Neural cell (in vitro differentiated cells): ENCODE data around the gene ARMH3. TPM values are rescaled to one million over a fixed set of nuclear protein-coding genes. Genes with fewer than 3 reads are reported as not detected.
"Not testable (repeated sequence)": the region's sequence is repeated elsewhere in the genome, so short reads cannot be mapped to it uniquely, and the experiment has no call there.

Source experiments
- H2AFZ ChIP-seq: fragments of 200-600, 300-800 bp; sonication (generic), shearing (Covaris generic); 2 replicates; pipeline ENCODE4 v1.6.0; 2014; ENCODE audit warnings: low read depth, mild to moderate bottlenecking, antibody characterized with exemption, low read length, moderate library complexity
- H3F3A ChIP-seq: fragments of 200-600 bp; shearing (Covaris generic); 2 replicates; pipeline ENCODE4 v1.6.1; 2016; ENCODE audit warnings: mild to moderate bottlenecking, moderate library complexity, mixed read lengths, antibody characterized with exemption, low read length; ENCODE audit not compliant: insufficient read depth, poor library complexity, severe bottlenecking
- H3K27ac ChIP-seq: fragments of 200-600, 300-800 bp; sonication (generic), shearing (Covaris generic); 2 replicates; pipeline ENCODE4 v1.5.1; 2014; ENCODE audit warnings: mild to moderate bottlenecking, low read length, moderate library complexity
- H3K27me3 ChIP-seq: fragments of 300-800, 200-600 bp; sonication (generic), shearing (Covaris generic); 2 replicates; pipeline ENCODE4 v1.6.0; 2014; ENCODE audit warnings: mild to moderate bottlenecking, low read depth, low read length, moderate library complexity; ENCODE audit not compliant: insufficient read depth
- H3K36me3 ChIP-seq: fragments of 300-800, 200-600 bp; sonication (generic), shearing (Covaris generic); 2 replicates; pipeline ENCODE4 v1.5.1; 2014; ENCODE audit warnings: mild to moderate bottlenecking, antibody characterized with exemption, low read length, moderate library complexity; ENCODE audit not compliant: insufficient read depth
- H3K4me2 ChIP-seq: fragments of 300-800, 200-600 bp; sonication (generic), shearing (Covaris generic); 2 replicates; pipeline ENCODE4 v1.6.0; 2014; ENCODE audit warnings: mild to moderate bottlenecking, low read length
- H3K4me3 ChIP-seq: fragments of 300-800, 200-600 bp; sonication (generic), shearing (Covaris generic); 2 replicates; pipeline ENCODE4 v1.5.1; 2014; ENCODE audit warnings: mild to moderate bottlenecking, low read length, moderate library complexity
- H3K79me2 ChIP-seq: fragments of 200-600 bp; shearing (Covaris generic); replicated peaks from 2 replicates; pipeline ENCODE4 v1.6.0; 2014; ENCODE audit warnings: mild to moderate bottlenecking, low read length, moderate library complexity; ENCODE audit not compliant: insufficient read depth
- H3K9ac ChIP-seq: fragments of 300-800, 200-600 bp; sonication (generic), shearing (Covaris generic); 2 replicates; pipeline ENCODE4 v1.6.1; 2016; ENCODE audit warnings: mild to moderate bottlenecking, low read length, mixed read lengths
- H3K9me2 ChIP-seq: fragments of 200-600 bp; shearing (Covaris generic); 2 replicates; pipeline ENCODE4 v1.6.1; 2016; ENCODE audit warnings: mild to moderate bottlenecking, low read length, mixed read lengths; ENCODE audit not compliant: insufficient read depth
- H3K9me3 ChIP-seq: fragments of 200-600, 300-800 bp; sonication (generic), shearing (Covaris generic); 2 replicates; pipeline ENCODE4 v1.6.1; 2016; ENCODE audit warnings: mild to moderate bottlenecking, mixed run types, low read length, moderate library complexity, mixed read lengths
- H4K20me1 ChIP-seq: fragments of 200-600 bp; shearing (Covaris generic); 2 replicates; pipeline ENCODE4 v1.6.1; 2016; ENCODE audit warnings: mild to moderate bottlenecking, mixed run types; ENCODE audit not compliant: insufficient read depth
- EP300 ChIP-seq: fragments of 450-650 bp; conservative IDR thresholded peaks from 2 replicates; pipeline ENCODE4 v1.6.1; 2014; ENCODE audit warnings: antibody characterized with exemption, mild to moderate bottlenecking, moderate library complexity; ENCODE audit not compliant: poor library complexity, severe bottlenecking
- EZH2 ChIP-seq: fragments of 200-600, 300-800 bp; shearing (Covaris generic), sonication (generic); IDR thresholded peaks from 2 replicates; pipeline ENCODE4 v1.6.1; 2014; ENCODE audit warnings: antibody characterized with exemption, low read length, borderline replicate concordance, mild to moderate bottlenecking; ENCODE audit not compliant: insufficient read depth, poor library complexity, severe bottlenecking
- MXI1 ChIP-seq: fragments of 450-650 bp; conservative IDR thresholded peaks from 2 replicates; pipeline ENCODE4 v1.6.1; 2014; ENCODE audit warnings: antibody characterized with exemption, mild to moderate bottlenecking; ENCODE audit not compliant: poor library complexity, severe bottlenecking
- POLR2AphosphoS5 ChIP-seq: IDR thresholded peaks from 2 replicates; pipeline ENCODE4 v1.6.1; 2012
- RAD21 ChIP-seq: fragments of 450-650 bp; conservative IDR thresholded peaks from 2 replicates; pipeline ENCODE4 v1.6.1; 2014; ENCODE audit warnings: antibody characterized with exemption, mild to moderate bottlenecking, moderate library complexity
- SMC3 ChIP-seq: fragments of 450-650 bp; conservative IDR thresholded peaks from 2 replicates; pipeline ENCODE4 v1.6.1; 2014; ENCODE audit warnings: antibody characterized with exemption, mild to moderate bottlenecking, moderate library complexity; ENCODE audit not compliant: poor library complexity
- TAF1 ChIP-seq: IDR thresholded peaks from 2 replicates; pipeline ENCODE4 v1.6.1; 2012; ENCODE audit warnings: low read depth
- polyA plus RNA-seq: library from polyadenylated mRNA; depleted of rRNA; stranded (reverse); fragments of >200 nt; gene quantifications from 2 replicates; pipeline ENCODE4 v1.2.3, GENCODE V29; 2014
- TF ChIP-seq, protein P1 (sequence below): fragments of 450-650 bp; IDR thresholded peaks from 2 replicates; pipeline ENCODE4 v1.5.1; 2014; ENCODE audit warnings: antibody characterized with exemption, mild to moderate bottlenecking, moderate library complexity; ENCODE audit not compliant: poor library complexity, severe bottlenecking
- TF ChIP-seq, protein P2 (sequence below): IDR thresholded peaks from 2 replicates; pipeline ENCODE4 v1.6.1; 2012; ENCODE audit warnings: borderline replicate concordance

Gene ARMH3
- polyA plus RNA-seq, 1 donor from 2014 or later = 13.4 TPM

DNA sequence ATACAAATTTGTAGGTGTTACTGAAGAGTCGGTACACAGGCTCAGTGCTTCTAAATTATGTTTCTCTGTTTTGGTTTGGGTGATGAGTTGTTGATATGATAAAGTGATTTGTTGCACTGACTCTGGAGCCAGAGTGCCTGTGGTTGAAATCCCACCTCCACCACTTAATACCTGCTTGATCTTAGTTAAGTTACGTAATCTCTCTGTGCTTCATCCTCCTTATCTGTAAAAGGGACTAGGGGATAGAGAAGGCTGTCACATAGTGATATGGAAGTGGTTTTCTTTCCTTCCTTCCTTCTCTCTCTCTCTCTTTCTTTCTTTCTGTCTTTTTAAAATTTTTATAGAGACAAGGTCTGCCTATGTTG is 8.5 kb upstream of the ARMH3 start:
- H3K4me3 ChIP-seq = peak overlapping the region; percentile 90
- no peaks in the 10 kb centered on the region for H3K9me2 ChIP-seq
- no peak overlapping the region for H3K4me2 ChIP-seq
- H3K27ac ChIP-seq = no peak overlapping the region
- TF ChIP-seq SMC3 (no peak), POLR2AphosphoS5 (no peak), TAF1 (no peak), EZH2 (no peak), EP300 (no peak), RAD21 (no peak), MXI1 (no peak)
- TF ChIP-seq, protein P1, sequence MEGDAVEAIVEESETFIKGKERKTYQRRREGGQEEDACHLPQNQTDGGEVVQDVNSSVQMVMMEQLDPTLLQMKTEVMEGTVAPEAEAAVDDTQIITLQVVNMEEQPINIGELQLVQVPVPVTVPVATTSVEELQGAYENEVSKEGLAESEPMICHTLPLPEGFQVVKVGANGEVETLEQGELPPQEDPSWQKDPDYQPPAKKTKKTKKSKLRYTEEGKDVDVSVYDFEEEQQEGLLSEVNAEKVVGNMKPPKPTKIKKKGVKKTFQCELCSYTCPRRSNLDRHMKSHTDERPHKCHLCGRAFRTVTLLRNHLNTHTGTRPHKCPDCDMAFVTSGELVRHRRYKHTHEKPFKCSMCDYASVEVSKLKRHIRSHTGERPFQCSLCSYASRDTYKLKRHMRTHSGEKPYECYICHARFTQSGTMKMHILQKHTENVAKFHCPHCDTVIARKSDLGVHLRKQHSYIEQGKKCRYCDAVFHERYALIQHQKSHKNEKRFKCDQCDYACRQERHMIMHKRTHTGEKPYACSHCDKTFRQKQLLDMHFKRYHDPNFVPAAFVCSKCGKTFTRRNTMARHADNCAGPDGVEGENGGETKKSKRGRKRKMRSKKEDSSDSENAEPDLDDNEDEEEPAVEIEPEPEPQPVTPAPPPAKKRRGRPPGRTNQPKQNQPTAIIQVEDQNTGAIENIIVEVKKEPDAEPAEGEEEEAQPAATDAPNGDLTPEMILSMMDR = no peak
- TF ChIP-seq, protein P2, sequence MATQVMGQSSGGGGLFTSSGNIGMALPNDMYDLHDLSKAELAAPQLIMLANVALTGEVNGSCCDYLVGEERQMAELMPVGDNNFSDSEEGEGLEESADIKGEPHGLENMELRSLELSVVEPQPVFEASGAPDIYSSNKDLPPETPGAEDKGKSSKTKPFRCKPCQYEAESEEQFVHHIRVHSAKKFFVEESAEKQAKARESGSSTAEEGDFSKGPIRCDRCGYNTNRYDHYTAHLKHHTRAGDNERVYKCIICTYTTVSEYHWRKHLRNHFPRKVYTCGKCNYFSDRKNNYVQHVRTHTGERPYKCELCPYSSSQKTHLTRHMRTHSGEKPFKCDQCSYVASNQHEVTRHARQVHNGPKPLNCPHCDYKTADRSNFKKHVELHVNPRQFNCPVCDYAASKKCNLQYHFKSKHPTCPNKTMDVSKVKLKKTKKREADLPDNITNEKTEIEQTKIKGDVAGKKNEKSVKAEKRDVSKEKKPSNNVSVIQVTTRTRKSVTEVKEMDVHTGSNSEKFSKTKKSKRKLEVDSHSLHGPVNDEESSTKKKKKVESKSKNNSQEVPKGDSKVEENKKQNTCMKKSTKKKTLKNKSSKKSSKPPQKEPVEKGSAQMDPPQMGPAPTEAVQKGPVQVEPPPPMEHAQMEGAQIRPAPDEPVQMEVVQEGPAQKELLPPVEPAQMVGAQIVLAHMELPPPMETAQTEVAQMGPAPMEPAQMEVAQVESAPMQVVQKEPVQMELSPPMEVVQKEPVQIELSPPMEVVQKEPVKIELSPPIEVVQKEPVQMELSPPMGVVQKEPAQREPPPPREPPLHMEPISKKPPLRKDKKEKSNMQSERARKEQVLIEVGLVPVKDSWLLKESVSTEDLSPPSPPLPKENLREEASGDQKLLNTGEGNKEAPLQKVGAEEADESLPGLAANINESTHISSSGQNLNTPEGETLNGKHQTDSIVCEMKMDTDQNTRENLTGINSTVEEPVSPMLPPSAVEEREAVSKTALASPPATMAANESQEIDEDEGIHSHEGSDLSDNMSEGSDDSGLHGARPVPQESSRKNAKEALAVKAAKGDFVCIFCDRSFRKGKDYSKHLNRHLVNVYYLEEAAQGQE = no peak
- H3K27me3 ChIP-seq = no peaks in the 10 kb centered on the region
- H3K79me2 ChIP-seq = no peaks in the 10 kb centered on the region
- no peaks in the 10 kb centered on the region for H3F3A ChIP-seq
- H3K9me3 ChIP-seq = no peaks in the 10 kb centered on the region
- H4K20me1 ChIP-seq = no peaks in the 10 kb centered on the region
- H3K36me3 ChIP-seq = no peaks in the 10 kb centered on the region
- peak overlapping the region; percentile 85 for H3K9ac ChIP-seq
- peak overlapping the region; percentile 51 for H2AFZ ChIP-seq

DNA sequence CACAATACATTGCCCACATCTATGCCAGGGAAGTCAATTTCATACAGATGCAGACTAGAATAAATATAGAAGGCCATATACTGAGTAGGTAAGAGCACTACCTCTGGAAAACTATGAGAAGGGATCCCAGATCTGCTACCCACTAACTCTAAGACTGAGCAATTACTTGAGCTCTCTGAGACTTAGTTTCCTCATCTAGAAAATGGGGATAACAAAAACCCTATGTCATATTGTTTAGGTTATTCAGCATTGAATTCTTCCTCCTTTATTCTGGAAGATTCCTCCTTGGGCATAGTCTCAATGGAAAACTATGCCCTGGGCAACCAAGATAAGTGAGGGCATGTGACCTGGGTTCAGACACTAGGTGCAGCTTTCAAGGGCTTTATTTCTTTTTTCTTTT is 4.0 kb upstream of the ARMH3 start:
- peaks cover 7% of the 10 kb centered on the region for H3K79me2 ChIP-seq
- no peaks in the 10 kb centered on the region for H3K36me3 ChIP-seq
- H3K9ac ChIP-seq = no peak overlapping the region
- no peak overlapping the region for H3K4me2 ChIP-seq
- no peaks in the 10 kb centered on the region for H4K20me1 ChIP-seq
- TF ChIP-seq POLR2AphosphoS5 = no peak
- TF ChIP-seq, protein P2 = no peak
- no peak for TF ChIP-seq RAD21
- no peak for TF ChIP-seq SMC3
- no peak for TF ChIP-seq EP300
- TF ChIP-seq, protein P1 = no peak
- no peak for TF ChIP-seq MXI1
- H3K4me3 ChIP-seq = no peak overlapping the region
- no peak overlapping the region for H3K27ac ChIP-seq
- no peak overlapping the region for H2AFZ ChIP-seq
- H3K9me3 ChIP-seq = no peaks in the 10 kb centered on the region
- H3F3A ChIP-seq = no peaks in the 10 kb centered on the region
- no peaks in the 10 kb centered on the region for H3K27me3 ChIP-seq
- no peaks in the 10 kb centered on the region for H3K9me2 ChIP-seq

DNA sequence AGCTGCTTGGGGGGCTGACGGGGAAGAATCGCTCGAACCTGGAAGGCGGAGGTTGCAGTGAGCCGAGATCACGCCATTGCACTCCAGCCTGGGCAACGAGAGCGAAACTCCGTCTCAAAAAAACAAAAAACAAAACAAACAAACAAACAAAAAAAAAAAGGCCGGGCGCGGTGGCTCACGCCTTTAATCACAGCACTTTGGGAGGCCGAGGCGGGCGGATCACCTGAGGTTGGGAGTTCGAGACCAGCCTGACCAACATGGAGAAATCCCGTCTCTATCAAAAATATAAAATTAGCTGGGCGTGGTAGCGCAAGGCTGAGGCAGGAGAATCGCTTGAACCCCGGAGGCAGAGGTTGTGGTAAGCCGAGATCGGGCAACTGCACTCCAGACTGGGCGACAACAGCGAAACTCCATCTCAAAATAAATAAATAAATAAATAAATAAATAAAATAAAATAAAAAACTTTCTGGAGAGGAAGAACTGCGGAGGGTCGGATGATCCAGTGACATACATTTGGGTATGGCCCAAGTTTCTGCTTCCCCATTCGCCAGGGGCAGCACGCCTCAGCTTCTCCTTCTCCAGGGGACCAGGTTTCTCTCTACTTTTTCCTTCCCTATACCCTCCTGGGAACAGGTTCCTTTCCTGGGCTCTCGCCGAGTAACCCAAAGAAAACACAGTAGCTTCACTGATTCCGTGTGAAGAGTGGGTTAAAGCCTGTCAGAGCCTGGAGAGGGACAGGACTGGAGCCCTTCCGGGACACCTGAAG is 909 bp downstream of the ARMH3 start:
- Histone ChIP-seq H3K4me3 (peak overlapping the region; percentile 98), H2AFZ (peak overlapping the region; percentile 93), H3K27ac (peak overlapping the region; percentile 81), H3K79me2 (peaks cover 51% of the 10 kb centered on the region), H3K9ac (peak overlapping the region; percentile 90), H3K4me2 (peak overlapping the region; percentile 97)
- H3K27me3 ChIP-seq, H3F3A ChIP-seq, H3K9me3 ChIP-seq, H3K9me2 ChIP-seq, H3K36me3 ChIP-seq, H4K20me1 ChIP-seq: not testable (repeated sequence)
